Suppressor macrophage (primary cell): ENCODE results near the gene KSR2.
"Not testable (repeated sequence)": the region's sequence is repeated elsewhere in the genome, so short reads cannot be mapped to it uniquely, and the experiment has no call there.

Experiments used
- DNase-seq, 4 experiments: peaks; one replicate each; pipeline ENCODE4 v3.0.0-alpha.2; 2020 to 2022
- total RNA-seq, 17 experiments: gene quantifications; one replicate each; lab custom pipeline; 2026; ENCODE audit warnings: mixed read lengths in 6 of 17, inconsistent platforms in 3 of 17; lab: John Stamatoyannopoulos, UW

The KSR2 gene
- total RNA-seq = 0 to 6.3 (median 0) reads per million in 17 experiments

- peak in 1 of 4 experiments; percentile 4 for DNase-seq
Measured at GRCh38 chr12:117968826-117969659, at the start of gene KSR2. KSR2 (minus strand) TSS chr12:117968990; CDS start chr12:117968255, 735 bp downstream.

GRCh38 chr12:118017926-118018325 lies 49.1 kb upstream of the KSR2 start:
- no peak for DNase-seq

- peak; percentile 99 to 100 (median 100) for DNase-seq
Measured at GRCh38 chr12:118016424-118017264, 47.9 kb upstream of the KSR2 start, which contains the start of gene RFC5. RFC5 (plus strand) TSS chr12:118016703; CDS start chr12:118016828, 125 bp downstream.

GRCh38 chr12:118015944-118016343 lies 47.2 kb upstream of the KSR2 start:
- no peak for DNase-seq

GRCh38 chr12:118015306-118015705 lies 46.5 kb upstream of the KSR2 start:
- no peak for DNase-seq

GRCh38 chr12:118013283-118013682 lies 44.5 kb upstream of the KSR2 start:
- DNase-seq = no peak

- DNase-seq = no peak
Measured at GRCh38 chr12:118011961-118012360, 43.2 kb upstream of the KSR2 start.

GRCh38 chr12:118011377-118011776 lies 42.6 kb upstream of the KSR2 start:
- DNase-seq = no peak

- no peak for DNase-seq
Measured at GRCh38 chr12:118010903-118011302, 42.1 kb upstream of the KSR2 start.

GRCh38 chr12:117999806-118000205 lies 31.0 kb upstream of the KSR2 start:
- DNase-seq = not testable (repeated sequence)

GRCh38 chr12:117998719-117999118 lies 29.9 kb upstream of the KSR2 start:
- DNase-seq = no peak

- DNase-seq = no peak
Measured at GRCh38 chr12:117994551-117995438, 26.0 kb upstream of the KSR2 start.

- DNase-seq = peak in 3 of 4 experiments; percentile 8 to 53 (median 18)
Measured at GRCh38 chr12:117986705-117987469, 18.1 kb upstream of the KSR2 start.

GRCh38 chr12:117985182-117985581 lies 16.4 kb upstream of the KSR2 start:
- no peak for DNase-seq

- DNase-seq = no peak
Measured at GRCh38 chr12:117981267-117981666, 12.5 kb upstream of the KSR2 start.

GRCh38 chr12:117980616-117981015 lies 11.8 kb upstream of the KSR2 start:
- DNase-seq = no peak

GRCh38 chr12:117977373-117977772 lies 8.6 kb upstream of the KSR2 start:
- DNase-seq = no peak

GRCh38 chr12:117975006-117975405 lies 6.2 kb upstream of the KSR2 start:
- no peak for DNase-seq

- DNase-seq = no peak
Measured at GRCh38 chr12:117972301-117972700, 3.5 kb upstream of the KSR2 start.

GRCh38 chr12:117970334-117970733 lies 1.5 kb upstream of the KSR2 start:
- DNase-seq = no peak

- DNase-seq = no peak
Measured at GRCh38 chr12:117968151-117968789, 520 bp downstream of the KSR2 start.
